ENCODE measurements around the gene ANKRD63.

The ANKRD63 gene

GRCh38 chr15:40243126-40243810, 39.6 kb downstream of the ANKRD63 start:
- no peaks in the 10 kb centered on the region for H3K9me3 ChIP-seq (ENCODE audit: control insufficient read depth, insufficient read depth, low read length)

DNA sequence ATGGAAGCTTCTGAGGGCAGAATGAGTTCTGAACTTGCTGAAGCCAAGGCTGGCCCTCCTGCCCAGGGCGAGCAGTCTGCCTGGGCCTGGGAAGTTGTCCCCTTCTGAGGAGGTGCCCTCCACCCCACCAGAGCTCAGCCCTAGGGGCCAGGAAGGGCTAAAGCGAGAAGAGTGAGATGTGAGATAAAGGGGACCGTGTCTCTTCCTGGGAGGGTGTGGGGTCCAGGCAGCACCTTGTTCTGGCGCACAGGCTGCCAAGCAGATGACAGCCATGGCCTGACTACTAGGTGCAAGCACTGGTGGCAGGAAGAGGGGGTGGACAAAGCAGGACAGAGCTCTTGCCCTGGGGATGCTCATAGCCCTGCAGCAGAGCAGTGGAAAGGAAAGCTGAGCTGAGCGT, 40.3 kb downstream of the ANKRD63 start:
- Histone ChIP-seq H4K20me1 (ENCODE audit: control insufficient read depth, insufficient read depth, low read depth, low read length) (no peaks in the 10 kb centered on the region), H3K27ac (ENCODE audit: low read depth, low read length) (no peak overlapping the region), H3K36me3 (ENCODE audit: control insufficient read depth, low read length) (no peaks in the 10 kb centered on the region), H3K27me3 (ENCODE audit: control insufficient read depth, low read length) (peaks cover 10% of the 10 kb centered on the region), H3K4me1 (ENCODE audit: control insufficient read depth, low read length) (peaks cover 20% of the 10 kb centered on the region), H3K4me2 (ENCODE audit: low read length) (no peak overlapping the region), H3K79me2 (ENCODE audit: control insufficient read depth, low read length) (no peaks in the 10 kb centered on the region), H3K9me2 (replicated peaks; ENCODE audit: control insufficient read depth, low read length) (no peaks in the 10 kb centered on the region), H3F3A (ENCODE audit: control insufficient read depth, insufficient read depth) (no peaks in the 10 kb centered on the region), H3K9me3 (ENCODE audit: control insufficient read depth, insufficient read depth, low read length) (no peaks in the 10 kb centered on the region), H3K4me3 (ENCODE audit: low read length) (no peak overlapping the region)
- TF ChIP-seq EZH2phosphoT487 (IDR thresholded peaks at IDR 0.05; ENCODE audit: borderline replicate concordance, low read length) (no peak), CTCF (IDR thresholded peaks at IDR 0.05; ENCODE audit: low read depth, low read length, poor library complexity, severe bottlenecking) (no peak)

More at GRCh38 chr15:40243126-40243810, 39.6 kb downstream of the ANKRD63 start:
- Histone ChIP-seq H3K27me3 (ENCODE audit: control insufficient read depth, low read length) (peaks cover 10% of the 10 kb centered on the region), H3K4me1 (ENCODE audit: control insufficient read depth, low read length) (peaks cover 16% of the 10 kb centered on the region), H3K36me3 (ENCODE audit: control insufficient read depth, low read length) (no peaks in the 10 kb centered on the region), H4K20me1 (ENCODE audit: control insufficient read depth, insufficient read depth, low read depth, low read length) (no peaks in the 10 kb centered on the region), H3K4me3 (ENCODE audit: low read length) (no peak overlapping the region), H3K79me2 (ENCODE audit: control insufficient read depth, low read length) (no peaks in the 10 kb centered on the region), H3K4me2 (ENCODE audit: low read length) (no peak overlapping the region), H3K27ac (ENCODE audit: low read depth, low read length) (no peak overlapping the region), H3K9me2 (replicated peaks; ENCODE audit: control insufficient read depth, low read length) (no peaks in the 10 kb centered on the region), H3F3A (ENCODE audit: control insufficient read depth, insufficient read depth) (no peaks in the 10 kb centered on the region)
- TF ChIP-seq EZH2phosphoT487 (IDR thresholded peaks at IDR 0.05; ENCODE audit: borderline replicate concordance, low read length) = no peak
- TF ChIP-seq CTCF (IDR thresholded peaks at IDR 0.05; ENCODE audit: low read depth, low read length, poor library complexity, severe bottlenecking) = no peak

- H3K9me2 ChIP-seq (replicated peaks; ENCODE audit: control insufficient read depth, low read length) = no peaks in the 10 kb centered on the region
- no peaks in the 10 kb centered on the region for H3K79me2 ChIP-seq (ENCODE audit: control insufficient read depth, low read length)
- H3K27ac ChIP-seq (ENCODE audit: low read depth, low read length) = no peak overlapping the region
- H3K36me3 ChIP-seq (ENCODE audit: control insufficient read depth, low read length) = no peaks in the 10 kb centered on the region
- H3K4me3 ChIP-seq (ENCODE audit: low read length) = no peak overlapping the region
- no peak overlapping the region for H3K4me2 ChIP-seq (ENCODE audit: low read length)
- peaks cover 20% of the 10 kb centered on the region for H3K4me1 ChIP-seq (ENCODE audit: control insufficient read depth, low read length)
- TF ChIP-seq CTCF (IDR thresholded peaks at IDR 0.05; ENCODE audit: low read depth, low read length, poor library complexity, severe bottlenecking) = no peak
- no peak for TF ChIP-seq EZH2phosphoT487 (IDR thresholded peaks at IDR 0.05; ENCODE audit: borderline replicate concordance, low read length)
- no peaks in the 10 kb centered on the region for H4K20me1 ChIP-seq (ENCODE audit: control insufficient read depth, insufficient read depth, low read depth, low read length)
- peaks cover 10% of the 10 kb centered on the region for H3K27me3 ChIP-seq (ENCODE audit: control insufficient read depth, low read length)
- H3F3A ChIP-seq (ENCODE audit: control insufficient read depth, insufficient read depth) = no peaks in the 10 kb centered on the region; the same call in 1 of the 2 replicates
- H3K9me3 ChIP-seq (ENCODE audit: control insufficient read depth, insufficient read depth, low read length) = no peaks in the 10 kb centered on the region
Observed at GRCh38 chr15:40242213-40242599, 40.7 kb downstream of the ANKRD63 start.
